Effector memory CD4-positive, alpha-beta T cell (primary cell): ENCODE results near the gene CCDC80.

ENCODE experiments used
- DNase-seq, 3 donors: peaks; one replicate each; pipeline ENCODE4 v3.0.0-alpha.2; 2020
- H3K27ac ChIP-seq: 2 replicates; pipeline ENCODE4 v1.7.0; 2013; ENCODE audit warnings: mild to moderate bottlenecking, low read length, moderate library complexity; ENCODE audit not compliant: insufficient read depth, poor library complexity, severe bottlenecking
- H3K27me3 ChIP-seq: replicated peaks from 2 replicates; pipeline ENCODE4 v1.7.0; 2013; ENCODE audit warnings: mild to moderate bottlenecking, low read length; ENCODE audit not compliant: insufficient read depth, control insufficient read depth, poor library complexity, severe bottlenecking
- H3K36me3 ChIP-seq: 2 replicates; pipeline ENCODE4 v1.7.0; 2013; ENCODE audit warnings: mild to moderate bottlenecking, low read length, moderate library complexity; ENCODE audit not compliant: control insufficient read depth, insufficient read depth
- H3K4me1 ChIP-seq: 2 replicates; pipeline ENCODE4 v1.7.0; 2013; ENCODE audit warnings: low read length, mild to moderate bottlenecking; ENCODE audit not compliant: control insufficient read depth, insufficient read depth, poor library complexity, severe bottlenecking
- H3K4me3 ChIP-seq: 2 replicates; pipeline ENCODE4 v1.7.0; 2013; ENCODE audit warnings: low read length, low read depth, mild to moderate bottlenecking; ENCODE audit not compliant: insufficient read depth, poor library complexity, severe bottlenecking
- H3K9me3 ChIP-seq: 2 replicates; pipeline ENCODE4 v1.7.0; 2013; ENCODE audit warnings: mild to moderate bottlenecking, low read length, moderate library complexity; ENCODE audit not compliant: control insufficient read depth

CCDC80 gene

GRCh38 chr3:112685420-112685819 is 44.5 kb upstream of the CCDC80 start:
- Histone ChIP-seq H3K27ac (no peak overlapping the region), H3K4me1 (no peaks in the 10 kb centered on the region), H3K4me3 (no peak overlapping the region), H3K36me3 (no peaks in the 10 kb centered on the region), H3K27me3 (no peaks in the 10 kb centered on the region), H3K9me3 (no peaks in the 10 kb centered on the region)
- DNase-seq = no peak

DNA sequence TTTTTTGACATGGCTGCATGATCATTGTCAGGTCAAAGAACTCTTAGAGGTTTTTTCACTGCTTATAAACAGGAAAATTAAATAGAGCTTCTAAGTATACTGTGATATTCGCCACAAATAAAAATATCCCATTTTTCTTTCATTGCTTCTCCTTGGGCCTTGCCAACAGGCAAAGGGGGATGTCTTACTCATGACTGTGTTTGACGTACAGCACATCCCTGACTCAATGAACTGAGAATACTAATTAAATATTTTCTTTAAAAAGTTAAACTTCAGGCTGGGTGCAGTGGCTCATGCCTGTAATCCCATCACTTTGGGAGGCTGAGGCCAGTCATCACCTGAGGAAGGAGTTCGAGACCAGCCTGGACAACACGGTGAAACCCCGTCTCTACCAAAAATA is 41.4 kb upstream of the CCDC80 start:
- Histone ChIP-seq H3K36me3 (no peaks in the 10 kb centered on the region), H3K27me3 (no peaks in the 10 kb centered on the region), H3K4me1 (no peaks in the 10 kb centered on the region), H3K27ac (no peak overlapping the region), H3K4me3 (no peak overlapping the region), H3K9me3 (no peaks in the 10 kb centered on the region)
- DNase-seq = no peak

DNA sequence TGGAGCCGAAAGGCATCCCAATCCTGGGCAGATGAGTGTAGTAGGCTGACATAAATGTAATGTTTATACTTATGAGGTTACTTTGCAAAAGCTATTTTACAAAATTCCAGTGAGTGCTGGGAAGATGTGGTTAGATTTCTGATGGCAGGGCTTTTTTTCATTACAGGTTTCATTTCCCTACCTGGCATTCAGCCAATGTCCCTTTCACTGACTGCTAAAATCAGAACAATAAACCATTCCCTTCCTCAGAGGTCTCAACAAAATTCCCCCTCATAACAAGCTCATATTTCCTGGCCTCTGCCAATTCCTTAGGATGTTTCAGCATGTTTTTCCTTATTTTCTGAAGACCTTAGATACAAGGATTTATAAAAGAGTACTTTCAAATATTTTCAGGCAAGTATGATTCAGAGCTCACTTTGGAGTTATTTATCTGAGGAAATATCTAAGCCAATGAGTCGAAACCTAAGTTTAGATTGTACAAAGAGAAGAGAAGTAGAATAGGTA is 40.9 kb upstream of the CCDC80 start:
- H3K27ac ChIP-seq = no peak overlapping the region
- H3K4me3 ChIP-seq = no peak overlapping the region
- H3K27me3 ChIP-seq = no peaks in the 10 kb centered on the region
- no peak for DNase-seq
- H3K9me3 ChIP-seq = no peaks in the 10 kb centered on the region
- no peaks in the 10 kb centered on the region for H3K36me3 ChIP-seq
- H3K4me1 ChIP-seq = no peaks in the 10 kb centered on the region

GRCh38 chr3:112676659-112677234 is 35.8 kb upstream of the CCDC80 start:
- no peaks in the 10 kb centered on the region for H3K9me3 ChIP-seq
- no peak overlapping the region for H3K27ac ChIP-seq
- H3K4me1 ChIP-seq = peaks cover 15% of the 10 kb centered on the region
- no peaks in the 10 kb centered on the region for H3K36me3 ChIP-seq
- DNase-seq = peak; percentile 17 to 52 (median 47)
- no peak overlapping the region for H3K4me3 ChIP-seq
- H3K27me3 ChIP-seq = no peaks in the 10 kb centered on the region

DNA sequence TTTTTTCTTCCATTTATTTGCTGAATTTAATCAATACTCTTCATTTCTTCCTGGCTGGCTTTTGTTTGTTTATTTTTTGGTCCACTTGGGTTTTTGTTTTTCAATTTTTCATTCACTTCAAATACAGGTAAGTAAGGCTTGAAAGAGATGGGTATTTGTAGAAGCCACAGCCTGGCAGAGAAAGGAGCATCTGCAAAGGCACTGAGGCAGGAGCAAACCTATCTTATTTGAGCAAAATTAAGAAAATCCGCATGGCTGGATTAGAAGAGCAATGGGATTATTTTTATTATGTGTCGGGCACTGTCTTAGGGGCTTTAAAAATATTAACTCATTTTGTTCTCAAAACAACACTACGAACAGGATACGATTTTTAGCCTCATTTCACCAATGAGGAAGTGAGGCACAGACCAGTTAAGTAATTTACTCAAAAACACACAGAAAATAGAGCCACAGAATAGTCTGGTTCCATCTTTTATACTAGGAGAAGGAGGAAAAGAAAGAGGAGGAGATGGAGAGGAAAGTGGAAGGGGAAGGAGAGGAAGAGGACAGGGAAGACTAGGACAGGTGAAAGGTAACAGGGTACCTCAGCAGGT is 35.1 kb upstream of the CCDC80 start:
- Histone ChIP-seq H3K27ac (no peak overlapping the region), H3K4me1 (peaks cover 15% of the 10 kb centered on the region), H3K4me3 (no peak overlapping the region), H3K27me3 (no peaks in the 10 kb centered on the region), H3K36me3 (no peaks in the 10 kb centered on the region), H3K9me3 (no peaks in the 10 kb centered on the region)
- no peak for DNase-seq

DNA sequence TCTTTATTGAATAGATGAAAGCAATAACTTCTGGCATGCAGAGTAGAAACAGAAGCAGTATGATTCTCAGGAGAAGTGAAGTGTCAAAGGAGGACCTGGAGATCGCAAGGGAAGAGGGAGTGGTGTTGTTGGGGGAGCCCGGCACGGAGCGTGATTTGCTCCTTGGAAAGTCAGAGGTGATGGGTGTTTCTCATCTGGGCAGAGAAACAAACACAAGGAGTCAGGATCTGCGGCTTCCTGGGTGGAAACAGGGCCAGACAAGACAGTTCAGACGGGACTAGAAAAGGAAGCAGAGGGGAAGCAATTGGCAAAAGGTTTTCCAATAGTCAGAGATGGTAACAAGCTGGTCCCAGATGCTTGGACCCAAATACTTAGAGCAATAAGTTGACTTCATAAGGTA is 34.4 kb upstream of the CCDC80 start:
- H3K9me3 ChIP-seq = no peaks in the 10 kb centered on the region
- no peak for DNase-seq
- H3K27ac ChIP-seq = no peak overlapping the region
- no peaks in the 10 kb centered on the region for H3K27me3 ChIP-seq
- no peaks in the 10 kb centered on the region for H3K36me3 ChIP-seq
- peaks cover 17% of the 10 kb centered on the region for H3K4me1 ChIP-seq
- no peak overlapping the region for H3K4me3 ChIP-seq

DNA sequence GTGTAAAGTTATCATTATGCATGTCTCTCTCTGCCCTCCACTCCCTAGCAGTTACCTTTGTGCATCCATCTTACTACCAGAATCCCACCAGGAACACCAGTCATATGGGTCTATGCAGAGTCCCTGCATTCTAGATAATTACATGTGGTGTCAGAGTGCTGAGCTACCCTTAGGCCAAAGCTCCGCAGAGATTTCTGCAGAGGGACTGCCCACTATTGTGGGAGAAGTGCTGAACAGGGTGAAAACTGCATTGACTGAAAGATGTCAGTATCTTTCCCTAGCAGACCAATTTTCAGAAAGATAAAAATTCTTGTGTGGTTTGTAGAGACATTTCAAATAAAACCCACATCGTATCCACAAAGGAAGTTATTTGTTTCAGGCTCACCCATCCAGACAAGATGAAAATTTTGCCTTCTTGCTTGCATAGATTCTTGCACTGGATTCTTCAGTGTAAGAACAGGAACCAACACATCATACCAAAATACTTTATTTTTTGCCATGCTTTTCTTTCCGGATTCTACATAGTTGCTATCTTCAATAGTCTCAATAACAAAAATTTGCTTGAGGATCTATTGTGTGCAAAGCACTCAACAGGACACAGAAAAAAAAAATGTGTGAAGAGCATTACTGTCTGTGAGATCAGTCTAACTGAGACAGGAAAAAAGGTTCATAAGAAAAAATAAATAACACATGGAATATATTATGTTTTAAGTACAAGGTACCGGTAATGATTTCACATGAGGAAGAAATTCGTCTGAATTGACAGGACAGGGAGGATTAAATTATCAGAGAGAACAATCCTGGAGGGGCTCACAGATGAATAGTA is 32.0 kb upstream of the CCDC80 start:
- H3K27me3 ChIP-seq = no peaks in the 10 kb centered on the region
- H3K4me1 ChIP-seq = peaks cover 19% of the 10 kb centered on the region
- H3K9me3 ChIP-seq = no peaks in the 10 kb centered on the region
- DNase-seq = no peak
- no peak overlapping the region for H3K4me3 ChIP-seq
- H3K27ac ChIP-seq = no peak overlapping the region
- H3K36me3 ChIP-seq = no peaks in the 10 kb centered on the region

DNA sequence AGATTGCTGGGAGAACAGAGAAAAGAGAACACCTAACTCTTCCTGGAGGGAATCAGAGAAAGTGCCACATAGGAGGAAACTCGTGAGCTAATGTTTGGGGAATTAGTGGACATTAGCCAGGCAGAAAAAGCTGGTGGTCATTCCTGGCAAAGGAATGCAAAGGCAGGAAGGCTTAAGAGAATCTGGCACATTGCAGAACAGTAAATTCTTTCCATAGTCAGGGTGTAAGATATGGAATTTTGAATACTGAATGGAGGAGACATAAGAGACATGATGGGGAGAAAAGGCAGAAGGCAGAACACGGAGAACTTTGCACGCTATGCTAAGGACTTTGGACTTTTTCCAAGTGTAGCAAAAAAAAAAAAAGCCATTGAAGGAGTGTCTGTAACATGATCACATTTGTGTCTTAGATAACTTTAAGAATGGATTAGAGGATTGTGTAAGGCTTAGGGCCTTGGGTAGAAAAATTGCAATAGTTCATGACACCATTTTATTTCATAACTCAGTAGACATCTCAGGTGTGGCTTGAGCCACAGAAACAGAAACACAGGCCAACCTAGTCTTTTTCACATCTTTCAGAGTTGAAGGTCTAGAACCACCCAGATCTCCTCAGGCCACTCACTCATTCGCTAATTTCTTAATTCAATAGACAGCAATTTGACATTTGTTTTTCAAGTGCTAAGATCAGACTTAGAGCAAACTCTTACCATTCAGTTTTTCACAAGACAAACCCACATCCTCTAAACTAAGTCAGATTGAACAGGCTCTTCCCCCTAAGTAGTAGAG is 31.2 kb upstream of the CCDC80 start:
- no peak overlapping the region for H3K4me3 ChIP-seq
- H3K36me3 ChIP-seq = no peaks in the 10 kb centered on the region
- H3K27ac ChIP-seq = no peak overlapping the region
- H3K27me3 ChIP-seq = no peaks in the 10 kb centered on the region
- DNase-seq = no peak
- no peaks in the 10 kb centered on the region for H3K9me3 ChIP-seq
- peaks cover 21% of the 10 kb centered on the region for H3K4me1 ChIP-seq

GRCh38 chr3:112670824-112671223 is 29.9 kb upstream of the CCDC80 start:
- H3K4me1 ChIP-seq = peaks cover 15% of the 10 kb centered on the region
- H3K9me3 ChIP-seq = no peaks in the 10 kb centered on the region
- H3K4me3 ChIP-seq = no peak overlapping the region
- no peak overlapping the region for H3K27ac ChIP-seq
- no peaks in the 10 kb centered on the region for H3K36me3 ChIP-seq
- no peaks in the 10 kb centered on the region for H3K27me3 ChIP-seq
- no peak for DNase-seq
